HAP-1 (cell line): Measurements from ENCODE around the gene DR1.
"Not testable (repeated sequence)": the region's sequence is repeated elsewhere in the genome, so short reads cannot be mapped to it uniquely, and the experiment has no call there.

Source experiments
- DNase-seq, 2 experiments: peaks; one replicate each; pipeline ENCODE4 v3.0.0-alpha.2; 2016 to 2020; ENCODE audit warnings: low spot score in 2 of 2
- H3K27me3 ChIP-seq: fragments of 250-450 bp; sonication (Bioruptor Pico); 2 replicates; pipeline ENCODE4 v1.5.1; 2020; ENCODE audit warnings: low read depth, mild to moderate bottlenecking, moderate library complexity
- H3K36me3 ChIP-seq: fragments of 250-450 bp; sonication (Bioruptor Pico); replicated peaks from 2 replicates; pipeline ENCODE4 v1.5.1; 2020; ENCODE audit warnings: mild to moderate bottlenecking
- H3K4me1 ChIP-seq: fragments of 250-450 bp; sonication (Bioruptor Pico); 2 replicates; pipeline ENCODE4 v1.5.1; 2020; ENCODE audit warnings: mild to moderate bottlenecking
- H3K4me3 ChIP-seq: fragments of 250-450 bp; sonication (Bioruptor Pico); 2 replicates; pipeline ENCODE4 v1.5.1; 2020; ENCODE audit warnings: mild to moderate bottlenecking, moderate library complexity
- H3K9me3 ChIP-seq: fragments of 250-450 bp; sonication (Bioruptor Pico); 2 replicates; pipeline ENCODE4 v1.5.1; 2020; ENCODE audit warnings: mild to moderate bottlenecking, moderate library complexity
- in situ Hi-C: fragments of 300-500 bp; cut with MboI; formaldehyde crosslinking; loops from 3 replicates; pipeline ENCODE4 v1.14.3; 2020; ENCODE audit warnings: low sequenced_read_pairs, inconsistent platforms, mixed read lengths

The DR1 gene

DNA sequence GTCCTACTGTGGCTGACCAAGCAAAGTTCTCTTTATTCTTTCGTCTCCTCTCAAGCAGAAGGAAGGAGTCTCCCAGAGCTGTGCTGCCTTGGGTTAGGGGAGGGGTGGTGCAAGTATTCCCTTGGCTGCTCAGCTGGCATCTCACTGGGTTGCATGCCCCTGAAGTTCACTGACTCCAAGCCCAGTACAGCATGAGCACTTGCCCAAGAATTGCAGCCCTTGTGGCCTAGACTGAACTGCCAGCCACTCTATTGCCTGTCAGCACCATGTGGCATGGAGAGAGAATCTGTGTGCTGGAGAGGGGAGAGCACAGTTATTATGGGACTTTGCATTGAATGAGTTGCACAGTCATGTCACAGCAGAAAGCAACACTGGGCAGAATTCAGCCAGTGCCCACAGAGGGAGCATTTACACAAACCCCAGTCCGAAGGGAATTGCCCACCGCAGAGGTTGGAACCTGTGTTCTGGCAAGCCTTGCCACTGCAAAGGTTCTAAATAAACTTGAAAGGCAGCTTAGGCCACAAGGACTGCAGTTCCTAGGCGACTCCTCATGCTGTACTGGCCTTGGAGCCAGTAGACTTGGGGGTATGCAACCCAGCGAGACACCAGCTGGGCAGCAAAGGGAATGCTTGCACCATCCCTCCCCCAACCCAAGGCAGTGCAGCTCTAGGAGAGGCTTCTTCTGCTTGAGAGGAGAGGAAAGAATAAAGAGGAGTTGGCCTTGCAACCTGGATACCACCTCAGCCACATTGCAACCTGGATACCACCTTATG lies 28.8 kb downstream of the DR1 start:
- Histone ChIP-seq H3K36me3 (no peaks in the 10 kb centered on the region), H3K4me3 (no peak overlapping the region), H3K4me1 (no peaks in the 10 kb centered on the region), H3K27me3 (no peaks in the 10 kb centered on the region), H3K9me3 (no peaks in the 10 kb centered on the region)
- in situ Hi-C loops = no loop called here
- DNase-seq = no peak

DNA sequence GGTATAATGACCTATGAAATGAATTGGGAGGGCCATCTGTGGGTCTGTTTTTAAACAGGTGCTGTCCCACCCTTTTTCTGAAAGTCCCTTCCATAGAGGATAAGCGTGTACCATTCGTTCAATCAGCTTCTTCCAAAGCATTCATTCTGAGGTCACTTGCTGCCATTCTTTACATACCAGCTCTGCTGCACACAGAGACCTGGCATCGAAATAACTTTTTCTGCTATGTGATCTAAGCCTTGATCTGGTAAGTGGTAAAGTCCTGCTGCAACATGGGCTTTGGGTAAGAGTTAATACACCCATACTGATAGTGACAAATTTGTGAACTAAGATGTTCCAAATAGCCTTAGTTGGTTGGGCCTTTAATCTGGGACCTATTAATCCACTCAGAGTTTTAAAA lies 38.9 kb downstream of the DR1 start:
- Histone ChIP-seq H3K9me3 (peaks cover 10% of the 10 kb centered on the region), H3K4me1 (no peaks in the 10 kb centered on the region), H3K36me3 (no peaks in the 10 kb centered on the region), H3K27me3 (no peaks in the 10 kb centered on the region), H3K4me3 (no peak overlapping the region)
- DNase-seq = no peak
- in situ Hi-C loops = no loop called here

DNA sequence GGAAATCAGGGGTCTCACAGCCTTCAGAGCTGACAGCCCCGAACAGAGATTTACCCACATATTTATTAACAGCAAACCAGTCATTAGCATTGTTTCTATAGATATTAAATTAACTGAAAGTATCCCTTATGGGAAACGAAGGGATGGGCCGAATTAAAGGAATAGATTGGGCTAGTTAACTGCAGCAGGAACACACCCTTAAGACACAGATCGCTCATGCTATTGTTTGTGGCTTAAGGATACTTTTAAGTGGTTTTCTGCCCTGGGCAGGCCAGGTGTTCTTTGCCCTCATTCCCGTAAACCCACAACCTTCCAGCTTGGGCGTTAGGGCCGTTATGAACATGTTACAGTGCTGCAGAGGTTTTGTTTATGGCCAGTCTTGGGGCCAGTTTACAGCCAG lies 40.6 kb downstream of the DR1 start:
- H3K9me3 ChIP-seq, H3K27me3 ChIP-seq, DNase-seq, H3K4me3 ChIP-seq, H3K4me1 ChIP-seq, in situ Hi-C loops, H3K36me3 ChIP-seq: not testable (repeated sequence)

DNA sequence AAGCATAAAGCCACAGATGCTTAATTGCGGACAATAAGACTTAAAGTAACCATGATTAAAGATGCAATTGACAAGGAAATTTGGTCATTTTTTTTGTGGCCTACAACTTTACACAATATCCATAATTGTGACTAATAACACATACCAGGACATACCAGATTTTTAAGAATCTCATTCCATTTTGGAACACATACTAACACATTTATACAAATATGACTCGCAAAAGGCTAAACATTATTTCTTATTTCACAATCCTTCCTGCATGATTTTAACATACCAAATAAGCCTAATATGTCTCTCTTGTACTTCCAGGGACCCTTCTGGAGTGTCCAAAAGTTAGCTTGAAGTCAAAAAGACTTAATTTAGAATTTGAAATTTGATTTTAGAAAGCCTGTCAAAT lies 48.8 kb downstream of the DR1 start:
- Histone ChIP-seq H3K27me3 (no peaks in the 10 kb centered on the region), H3K36me3 (no peaks in the 10 kb centered on the region), H3K4me3 (no peak overlapping the region), H3K9me3 (no peaks in the 10 kb centered on the region), H3K4me1 (no peaks in the 10 kb centered on the region)
- DNase-seq = no peak
- in situ Hi-C loops = no loop called here

DNA sequence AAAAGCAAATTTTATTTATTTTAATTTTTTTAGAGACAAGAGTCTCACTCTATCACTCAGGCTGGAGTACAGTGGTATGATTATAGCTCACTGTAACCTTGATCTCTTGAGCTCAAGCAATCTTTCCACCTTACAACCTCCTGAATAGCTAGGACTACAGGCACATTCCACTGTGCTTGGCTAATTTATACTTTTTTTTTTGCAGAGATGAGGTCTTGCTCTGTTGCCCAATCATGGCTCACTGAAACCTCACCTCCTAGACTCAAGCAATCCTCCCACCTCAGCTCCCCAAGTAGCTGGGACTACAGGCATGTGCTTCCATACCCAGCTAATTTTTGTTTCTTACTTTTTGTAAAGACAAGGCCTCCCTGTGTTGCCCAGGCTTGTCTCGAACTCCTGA lies 49.5 kb downstream of the DR1 start:
- Histone ChIP-seq H3K9me3 (no peaks in the 10 kb centered on the region), H3K27me3 (no peaks in the 10 kb centered on the region), H3K36me3 (no peaks in the 10 kb centered on the region), H3K4me1 (no peaks in the 10 kb centered on the region), H3K4me3 (no peak overlapping the region)
- in situ Hi-C loops = no loop called here
- no peak for DNase-seq

DNA sequence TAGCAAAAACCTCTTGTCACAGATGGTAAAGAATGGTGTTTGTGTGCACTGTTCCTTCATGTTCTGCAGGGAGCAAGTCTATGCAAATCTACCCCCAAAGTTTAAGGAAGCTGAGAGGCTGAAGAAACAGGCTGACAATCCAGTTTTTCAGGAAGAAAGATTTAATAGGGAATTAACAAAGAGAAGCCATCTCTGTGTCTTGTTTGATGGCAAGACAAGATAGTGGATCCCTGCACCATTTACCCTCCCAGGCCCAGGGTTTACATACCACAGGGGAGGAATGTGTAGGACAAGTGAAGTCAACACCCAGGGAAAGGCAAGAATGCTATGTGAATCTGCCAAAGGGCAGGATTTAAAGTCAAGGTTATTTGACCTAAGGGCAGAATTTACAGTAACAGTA lies 54.1 kb downstream of the DR1 start:
- Histone ChIP-seq H3K4me1 (no peaks in the 10 kb centered on the region), H3K36me3 (no peaks in the 10 kb centered on the region), H3K27me3 (no peaks in the 10 kb centered on the region), H3K4me3 (no peak overlapping the region), H3K9me3 (no peaks in the 10 kb centered on the region)
- no peak for DNase-seq
- in situ Hi-C loops = no loop called here

DNA sequence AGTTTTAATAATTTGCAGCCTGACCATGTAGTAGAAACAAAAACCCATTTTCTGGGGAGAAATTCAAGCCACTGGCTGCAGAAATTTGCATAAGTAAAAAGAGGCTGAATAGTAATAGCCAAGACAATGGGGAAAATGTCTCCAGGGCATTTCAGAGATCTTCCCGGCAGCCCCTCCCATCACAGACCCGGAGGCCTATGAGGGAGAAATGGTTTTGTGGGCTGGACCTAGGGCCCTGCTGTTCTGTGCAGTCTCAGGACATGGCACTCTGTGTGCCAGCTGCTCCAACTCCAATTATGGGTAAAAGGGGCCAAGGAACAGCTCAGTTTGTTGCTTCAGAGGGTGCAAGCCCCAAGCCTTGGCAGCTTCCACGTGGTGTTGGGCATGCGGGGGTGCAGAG lies 62.5 kb downstream of the DR1 start:
- Histone ChIP-seq H3K4me1 (peaks cover 17% of the 10 kb centered on the region), H3K4me3 (no peak overlapping the region), H3K9me3 (peaks cover 14% of the 10 kb centered on the region), H3K27me3 (no peaks in the 10 kb centered on the region), H3K36me3 (no peaks in the 10 kb centered on the region)
- in situ Hi-C loops = no loop called here
- DNase-seq = peak in 1 of 2 experiments; percentile 22

DNA sequence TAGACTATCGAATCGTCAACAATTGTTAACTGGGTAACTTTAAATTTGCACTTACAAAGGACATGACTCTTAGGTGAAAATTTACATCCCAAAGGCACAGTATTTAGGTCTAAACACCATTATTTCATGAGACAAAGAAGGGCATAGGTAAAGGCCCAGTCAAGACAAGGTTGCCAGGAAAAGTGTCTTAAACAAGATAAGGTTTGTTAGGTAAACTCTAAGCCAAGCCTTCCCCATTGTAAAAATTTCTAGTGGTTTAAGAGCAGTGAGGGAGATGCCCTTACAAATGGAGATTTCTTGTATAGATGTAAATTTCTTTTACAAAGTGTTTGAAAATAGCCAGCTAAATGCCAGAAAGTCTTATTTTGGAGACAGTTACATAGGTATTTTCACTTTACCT lies 65.3 kb downstream of the DR1 start:
- in situ Hi-C loops = no loop called here
- peaks cover 16% of the 10 kb centered on the region for H3K9me3 ChIP-seq
- H3K27me3 ChIP-seq = no peaks in the 10 kb centered on the region
- peaks cover 23% of the 10 kb centered on the region for H3K4me1 ChIP-seq
- no peak overlapping the region for H3K4me3 ChIP-seq
- DNase-seq = peak; percentile 21 to 92
- no peaks in the 10 kb centered on the region for H3K36me3 ChIP-seq

DNA sequence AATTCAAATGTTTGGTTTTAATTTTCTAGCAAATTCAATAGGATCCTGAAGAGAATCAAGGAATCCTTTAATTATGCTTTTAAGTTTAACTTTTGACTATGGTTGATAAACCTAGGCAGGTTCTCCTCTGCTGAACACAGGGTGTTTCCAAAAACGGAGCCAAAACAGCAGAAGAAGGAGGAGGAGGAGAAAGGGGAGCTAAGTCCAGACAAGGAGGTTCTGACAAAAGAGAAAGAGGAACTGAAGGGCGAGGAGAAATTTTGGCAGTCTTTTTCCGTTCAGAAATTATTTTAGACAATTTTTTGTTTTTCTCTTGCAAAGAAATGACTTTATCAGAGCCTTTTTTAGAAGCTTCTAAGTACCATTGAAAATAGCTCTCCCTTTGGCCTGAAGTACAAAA lies 69.0 kb downstream of the DR1 start:
- Histone ChIP-seq H3K27me3 (no peaks in the 10 kb centered on the region), H3K9me3 (0 out of 2 replicates have a peak, but pooled peaks cover 2% of the 10 kb centered on the region), H3K36me3 (no peaks in the 10 kb centered on the region), H3K4me3 (no peak overlapping the region), H3K4me1 (peaks cover 23% of the 10 kb centered on the region)
- in situ Hi-C loops = no loop called here
- DNase-seq = no peak

DNA sequence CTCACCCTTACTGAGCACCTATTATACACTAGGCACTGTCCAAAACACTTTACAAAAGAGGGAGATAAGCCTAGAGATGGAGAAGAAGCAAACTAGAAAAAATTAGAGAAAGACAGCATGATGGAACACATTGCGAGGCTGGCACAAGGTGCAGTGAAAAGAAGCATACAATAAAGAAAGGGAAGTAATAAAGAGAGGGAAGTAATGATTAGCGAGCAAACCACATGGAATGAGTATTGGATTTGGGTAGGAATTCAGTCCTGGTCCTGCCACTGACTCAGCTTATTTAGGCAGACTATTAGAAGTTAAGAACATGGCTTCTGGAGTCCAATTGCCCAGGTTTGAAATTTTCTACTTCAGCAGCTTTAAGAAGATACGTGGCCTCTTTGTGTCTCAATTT lies 69.6 kb downstream of the DR1 start:
- Histone ChIP-seq H3K4me1 (peaks cover 23% of the 10 kb centered on the region), H3K9me3 (0 out of 2 replicates have a peak, but pooled peaks cover 2% of the 10 kb centered on the region), H3K4me3 (no peak overlapping the region), H3K27me3 (no peaks in the 10 kb centered on the region), H3K36me3 (no peaks in the 10 kb centered on the region)
- in situ Hi-C loops = no loop called here
- DNase-seq = no peak

DNA sequence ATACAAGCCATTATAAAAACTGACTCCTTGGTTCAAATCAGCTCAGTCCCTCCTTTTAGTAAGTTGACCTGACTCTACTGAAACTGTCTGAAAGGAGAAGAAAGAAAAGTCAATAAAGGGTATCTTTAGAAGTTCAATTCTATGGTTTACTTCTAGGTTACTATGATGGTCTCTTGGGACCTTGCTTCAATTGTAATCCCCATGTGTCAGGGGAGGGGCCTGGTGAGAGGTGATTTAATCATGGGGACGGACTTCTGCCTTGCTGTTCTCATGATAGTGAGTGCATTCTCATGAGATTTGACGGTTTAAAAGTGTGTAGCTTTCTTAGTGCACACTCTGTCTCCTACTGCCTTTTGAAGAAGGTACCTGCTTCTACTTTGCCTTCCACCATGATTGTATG lies 70.5 kb downstream of the DR1 start:
- in situ Hi-C loops = no loop called here
- no peaks in the 10 kb centered on the region for H3K27me3 ChIP-seq
- peaks cover 19% of the 10 kb centered on the region for H3K4me1 ChIP-seq
- H3K9me3 ChIP-seq = 0 out of 2 replicates have a peak, but pooled peaks cover 2% of the 10 kb centered on the region
- no peak overlapping the region for H3K4me3 ChIP-seq
- DNase-seq = no peak
- H3K36me3 ChIP-seq = no peaks in the 10 kb centered on the region
